WTC11 (cell line): ENCODE data around the gene FSTL1.

Experiments used
- ATF1 ChIP-seq: sonication (generic); formaldehyde crosslinking; IDR thresholded peaks from 2 replicates; pipeline ENCODE4 v1.8.1; 2023; ENCODE audit warnings: mild to moderate bottlenecking, moderate library complexity, missing genetic modification reagents
- NFATC4 ChIP-seq: fragments of 250-450 bp; sonication (Bioruptor Pico); IDR thresholded peaks from 2 replicates; pipeline ENCODE4 v1.9.0; 2021; ENCODE audit warnings: mild to moderate bottlenecking
- NFYB ChIP-seq: sonication (generic); formaldehyde crosslinking; conservative IDR thresholded peaks from 2 replicates; pipeline ENCODE4 v1.8.0; 2022; ENCODE audit warnings: low read depth, missing genetic modification reagents
- NR3C1 ChIP-seq: sonication (generic); formaldehyde crosslinking; conservative IDR thresholded peaks from 2 replicates; pipeline ENCODE4 v1.8.1; 2023; ENCODE audit warnings: low read depth, mild to moderate bottlenecking, missing genetic modification reagents
- RELA ChIP-seq: sonication (generic); formaldehyde crosslinking; IDR thresholded peaks from 2 replicates; pipeline ENCODE4 v1.8.1; 2022; ENCODE audit warnings: missing genetic modification reagents, mild to moderate bottlenecking, borderline replicate concordance
- ZNF121 ChIP-seq: sonication (generic); formaldehyde crosslinking; IDR thresholded peaks from 2 replicates; pipeline ENCODE4 v1.8.0; 2023; ENCODE audit warnings: missing genetic modification reagents
- ZNF138 ChIP-seq: sonication (generic); formaldehyde crosslinking; conservative IDR thresholded peaks from 2 replicates; pipeline ENCODE4 v1.8.1; 2022; ENCODE audit warnings: mild to moderate bottlenecking, moderate library complexity, missing genetic modification reagents
- TF ChIP-seq, protein P1 (sequence below): fragments of 200-600 bp; IDR thresholded peaks from 2 replicates; pipeline ENCODE4 v1.8.0; 2022; ENCODE audit warnings: antibody characterized with exemption

DNA sequence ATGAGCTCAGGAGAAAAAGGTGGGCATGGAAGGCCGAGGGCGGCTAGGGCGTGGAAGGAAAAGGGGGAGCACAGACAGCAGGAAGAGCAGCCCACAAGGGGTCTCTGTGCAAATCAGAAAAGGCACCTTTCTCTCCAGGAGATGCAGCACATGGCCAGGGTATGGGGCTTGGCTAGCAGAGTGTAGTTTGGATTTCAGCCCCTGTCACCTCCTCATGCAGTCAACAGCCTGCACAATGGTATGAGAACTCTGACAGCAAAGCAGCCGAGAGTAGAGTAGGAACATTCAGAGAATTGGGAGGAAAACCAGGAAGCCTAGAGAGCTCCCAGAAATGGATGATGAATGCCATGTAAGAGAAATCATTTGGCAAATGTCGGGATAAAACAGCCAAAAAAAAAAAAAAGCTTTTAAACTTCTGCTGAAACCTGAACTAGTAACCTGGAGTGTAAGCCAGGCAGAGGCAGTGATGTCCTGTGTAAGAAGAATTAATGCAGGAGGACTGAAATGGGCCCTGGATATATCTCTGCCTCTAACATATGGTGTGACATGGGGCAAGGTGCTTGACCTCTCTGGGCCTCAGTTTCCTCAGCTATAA is 25.7 kb downstream of the FSTL1 start:
- TF ChIP-seq ATF1 (CRISPR knock-in tag) (no peak), NFYB (CRISPR knock-in tag) (no peak), ZNF121 (no peak), RELA (CRISPR knock-in tag) (no peak), ZNF138 (CRISPR knock-in tag) (no peak), NFATC4 (CRISPR knock-in tag) (no peak), NR3C1 (CRISPR knock-in tag) (no peak)
- TF ChIP-seq, protein P1, sequence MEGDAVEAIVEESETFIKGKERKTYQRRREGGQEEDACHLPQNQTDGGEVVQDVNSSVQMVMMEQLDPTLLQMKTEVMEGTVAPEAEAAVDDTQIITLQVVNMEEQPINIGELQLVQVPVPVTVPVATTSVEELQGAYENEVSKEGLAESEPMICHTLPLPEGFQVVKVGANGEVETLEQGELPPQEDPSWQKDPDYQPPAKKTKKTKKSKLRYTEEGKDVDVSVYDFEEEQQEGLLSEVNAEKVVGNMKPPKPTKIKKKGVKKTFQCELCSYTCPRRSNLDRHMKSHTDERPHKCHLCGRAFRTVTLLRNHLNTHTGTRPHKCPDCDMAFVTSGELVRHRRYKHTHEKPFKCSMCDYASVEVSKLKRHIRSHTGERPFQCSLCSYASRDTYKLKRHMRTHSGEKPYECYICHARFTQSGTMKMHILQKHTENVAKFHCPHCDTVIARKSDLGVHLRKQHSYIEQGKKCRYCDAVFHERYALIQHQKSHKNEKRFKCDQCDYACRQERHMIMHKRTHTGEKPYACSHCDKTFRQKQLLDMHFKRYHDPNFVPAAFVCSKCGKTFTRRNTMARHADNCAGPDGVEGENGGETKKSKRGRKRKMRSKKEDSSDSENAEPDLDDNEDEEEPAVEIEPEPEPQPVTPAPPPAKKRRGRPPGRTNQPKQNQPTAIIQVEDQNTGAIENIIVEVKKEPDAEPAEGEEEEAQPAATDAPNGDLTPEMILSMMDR, result no peak
